Prostate gland (tissue), 2 donors: Measurements from ENCODE around the gene GALNTL6. TPM values are rescaled to one million over a fixed set of nuclear protein-coding genes. Genes with fewer than 3 reads are reported as not detected.
"Not testable (repeated sequence)": the region's sequence is repeated elsewhere in the genome, so short reads cannot be mapped to it uniquely, and the experiment has no call there.

Experiments
- DNase-seq: peaks from one replicate; pipeline ENCODE4 v3.0.0-alpha.2; 2019; ENCODE audit warnings: low spot score
- H3K27ac ChIP-seq, 2 donors: fragments of 200-600 bp; sonication (generic); 2 replicates each; pipeline ENCODE4 v1.5.1; 2017 to 2019
- H3K27me3 ChIP-seq: fragments of 200-600 bp; sonication (generic); replicated peaks from 2 replicates; pipeline ENCODE4 v1.5.1; 2019; ENCODE audit not compliant: insufficient read depth
- H3K36me3 ChIP-seq, 2 donors: fragments of 200-600 bp; sonication (generic); 1 replicate in 1 of 2; 2 replicates in 1 of 2; pipeline versions ENCODE4 v1.5.1 to v1.8.1; 2017 to 2019
- H3K4me1 ChIP-seq: fragments of 200-600 bp; sonication (generic); replicated peaks from 2 replicates; pipeline ENCODE4 v1.5.1; 2019
- H3K4me3 ChIP-seq, 2 donors: fragments of 200-600 bp; sonication (generic); 2 replicates each; pipeline ENCODE4 v1.5.1; 2017 to 2019
- H3K9me3 ChIP-seq: fragments of 200-600 bp; sonication (generic); 2 replicates; pipeline ENCODE4 v1.5.1; 2017
- POLR2A ChIP-seq: fragments of 450-650 bp; IDR thresholded peaks from one replicate; pipeline ENCODE4 v1.6.1; 2016; ENCODE audit warnings: antibody characterized with exemption, mild to moderate bottlenecking
- POLR2AphosphoS5 ChIP-seq: sonication (generic); formaldehyde crosslinking; IDR thresholded peaks from one replicate; pipeline ENCODE4 v1.6.1; 2017; ENCODE audit warnings: antibody characterized with exemption
- WGBS: methylation state at CpG from one replicate; pipeline ENCODE4 v1.1.5; 2018; 5-methylcytosine and 5-hydroxymethylcytosine counted together
- intact Hi-C: fragments of 100-400 bp; cut with DNase I; formaldehyde crosslinking; loops from one replicate; pipeline ENCODE4 v1.14.2; 2022
- total RNA-seq, 2 donors: library from RNA; depleted of rRNA; stranded (reverse); fragments of >200 nt; gene quantifications; one replicate each; pipeline ENCODE4 v1.1.0, GENCODE V29; 2016
- TF ChIP-seq, protein P1 (sequence below), 4 experiments: fragments of 200-600 bp in 2 of 4; fragments of 450-650 bp in 2 of 4; sonication (generic) in 2 of 4; IDR thresholded peaks; 1 replicate in 3 of 4; 2 replicates in 1 of 4; pipeline ENCODE4 v1.5.1; 2016 to 2019; ENCODE audit warnings: antibody characterized with exemption in 4 of 4, mild to moderate bottlenecking in 2 of 4, moderate library complexity in 2 of 4

GALNTL6 gene
- total RNA-seq, 2 donors from 2014 or later = 0.23 to 0.85 TPM

DNA sequence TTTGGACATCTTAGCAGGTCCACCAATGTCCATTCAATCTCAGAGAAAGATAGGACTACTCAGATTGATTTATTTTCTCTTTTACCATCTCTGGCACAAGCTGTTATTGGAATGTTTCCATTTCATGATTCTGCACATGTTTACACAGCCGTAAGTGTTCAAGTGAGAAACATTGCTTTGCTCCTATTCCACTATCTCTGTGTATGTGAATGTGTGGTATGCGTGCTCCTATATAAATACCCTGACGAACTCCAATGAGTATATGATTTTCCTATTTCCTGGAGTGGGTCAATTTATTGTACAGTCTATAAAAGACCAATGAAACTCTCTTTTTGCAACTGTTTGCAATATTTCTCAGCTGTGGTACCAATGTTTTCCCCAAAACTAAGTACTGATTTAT, 1134.4 kb downstream of the GALNTL6 start:
- Histone ChIP-seq H3K9me3 (no peaks in the 10 kb centered on the region), H3K27me3 (no peaks in the 10 kb centered on the region), H3K4me3 (no peak overlapping the region), H3K36me3 (no peaks in the 10 kb centered on the region), H3K4me1 (no peaks in the 10 kb centered on the region), H3K27ac (no peak overlapping the region)
- DNase-seq = no peak
- intact Hi-C loops = no loop called here
- TF ChIP-seq POLR2A (no peak), POLR2AphosphoS5 (no peak)
- TF ChIP-seq, protein P1, sequence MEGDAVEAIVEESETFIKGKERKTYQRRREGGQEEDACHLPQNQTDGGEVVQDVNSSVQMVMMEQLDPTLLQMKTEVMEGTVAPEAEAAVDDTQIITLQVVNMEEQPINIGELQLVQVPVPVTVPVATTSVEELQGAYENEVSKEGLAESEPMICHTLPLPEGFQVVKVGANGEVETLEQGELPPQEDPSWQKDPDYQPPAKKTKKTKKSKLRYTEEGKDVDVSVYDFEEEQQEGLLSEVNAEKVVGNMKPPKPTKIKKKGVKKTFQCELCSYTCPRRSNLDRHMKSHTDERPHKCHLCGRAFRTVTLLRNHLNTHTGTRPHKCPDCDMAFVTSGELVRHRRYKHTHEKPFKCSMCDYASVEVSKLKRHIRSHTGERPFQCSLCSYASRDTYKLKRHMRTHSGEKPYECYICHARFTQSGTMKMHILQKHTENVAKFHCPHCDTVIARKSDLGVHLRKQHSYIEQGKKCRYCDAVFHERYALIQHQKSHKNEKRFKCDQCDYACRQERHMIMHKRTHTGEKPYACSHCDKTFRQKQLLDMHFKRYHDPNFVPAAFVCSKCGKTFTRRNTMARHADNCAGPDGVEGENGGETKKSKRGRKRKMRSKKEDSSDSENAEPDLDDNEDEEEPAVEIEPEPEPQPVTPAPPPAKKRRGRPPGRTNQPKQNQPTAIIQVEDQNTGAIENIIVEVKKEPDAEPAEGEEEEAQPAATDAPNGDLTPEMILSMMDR (IDR thresholded peaks at IDR 0.05) = no peak
- WGBS = 25% methylated on average over 3 of the region's 3 CpGs

DNA sequence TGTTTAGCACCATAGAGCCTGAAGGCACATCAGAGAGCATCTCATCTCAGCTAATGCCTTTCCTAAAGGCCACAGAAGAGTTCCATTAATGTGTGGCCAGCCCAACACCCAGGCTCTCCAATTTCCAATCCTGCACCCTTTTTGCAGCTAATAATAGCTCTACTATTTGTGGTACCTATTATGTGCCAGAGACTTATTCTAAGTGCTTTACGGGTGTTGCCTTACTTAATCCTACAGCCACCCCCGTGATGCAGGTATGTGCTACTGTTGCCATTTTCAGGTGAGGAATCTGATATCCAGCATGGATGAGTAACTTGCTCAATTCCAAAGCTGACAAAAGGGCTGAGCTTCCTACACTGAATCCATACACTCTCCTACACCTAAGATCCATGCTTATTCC, 1137.8 kb downstream of the GALNTL6 start:
- Histone ChIP-seq H3K9me3 (no peaks in the 10 kb centered on the region), H3K36me3 (no peaks in the 10 kb centered on the region), H3K4me1 (no peaks in the 10 kb centered on the region), H3K27me3 (no peaks in the 10 kb centered on the region), H3K4me3 (no peak overlapping the region), H3K27ac (no peak overlapping the region)
- TF ChIP-seq POLR2A = no peak
- TF ChIP-seq, protein P1 (IDR thresholded peaks at IDR 0.05) = no peak
- no peak for TF ChIP-seq POLR2AphosphoS5
- DNase-seq = no peak
- intact Hi-C loops = no loop called here
- WGBS = 87% methylated on average over 2 of the region's 2 CpGs

DNA sequence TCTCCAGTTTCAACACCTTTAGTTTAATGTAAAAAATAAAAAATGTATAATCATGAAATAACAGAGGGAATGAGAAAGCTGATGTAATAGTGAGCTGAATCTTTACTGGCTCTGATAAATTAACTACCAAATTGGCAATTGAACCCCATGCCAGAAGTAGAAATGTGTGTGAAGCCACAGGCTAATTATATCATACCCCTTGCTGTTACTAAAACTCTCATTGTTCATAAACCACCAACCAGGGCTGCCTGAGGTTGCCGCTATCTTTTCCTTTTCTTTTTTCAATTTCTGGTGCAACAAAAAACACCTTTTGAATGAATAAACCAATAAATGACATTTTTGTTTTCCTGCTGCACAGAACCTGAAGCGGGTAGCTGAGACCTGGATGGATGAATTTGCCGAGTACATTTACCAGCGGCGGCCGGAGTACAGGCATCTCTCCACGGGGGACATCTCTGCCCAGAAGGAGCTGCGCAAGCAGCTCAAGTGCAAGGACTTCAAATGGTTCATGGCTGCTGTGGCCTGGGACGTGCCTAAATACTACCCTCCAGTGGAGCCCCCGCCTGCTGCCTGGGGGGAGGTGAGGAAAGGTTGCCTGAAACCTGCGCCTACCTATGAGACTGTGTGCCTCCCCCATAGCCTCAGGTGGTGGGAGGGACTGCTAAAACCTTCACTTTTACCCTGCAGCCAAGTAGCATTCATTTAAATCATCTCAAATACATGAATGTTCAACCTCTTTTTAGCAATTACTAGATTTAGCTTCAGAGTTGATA, 1138.7 kb downstream of the GALNTL6 start:
- intact Hi-C loops = no loop called here
- DNase-seq = no peak
- no peaks in the 10 kb centered on the region for H3K9me3 ChIP-seq
- H3K36me3 ChIP-seq = no peaks in the 10 kb centered on the region
- TF ChIP-seq, protein P1 (IDR thresholded peaks at IDR 0.05) = no peak
- no peak overlapping the region for H3K4me3 ChIP-seq
- H3K27me3 ChIP-seq = no peaks in the 10 kb centered on the region
- no peak overlapping the region for H3K27ac ChIP-seq
- H3K4me1 ChIP-seq = no peaks in the 10 kb centered on the region
- 91% methylated on average over 11 of the region's 11 CpGs for WGBS

DNA sequence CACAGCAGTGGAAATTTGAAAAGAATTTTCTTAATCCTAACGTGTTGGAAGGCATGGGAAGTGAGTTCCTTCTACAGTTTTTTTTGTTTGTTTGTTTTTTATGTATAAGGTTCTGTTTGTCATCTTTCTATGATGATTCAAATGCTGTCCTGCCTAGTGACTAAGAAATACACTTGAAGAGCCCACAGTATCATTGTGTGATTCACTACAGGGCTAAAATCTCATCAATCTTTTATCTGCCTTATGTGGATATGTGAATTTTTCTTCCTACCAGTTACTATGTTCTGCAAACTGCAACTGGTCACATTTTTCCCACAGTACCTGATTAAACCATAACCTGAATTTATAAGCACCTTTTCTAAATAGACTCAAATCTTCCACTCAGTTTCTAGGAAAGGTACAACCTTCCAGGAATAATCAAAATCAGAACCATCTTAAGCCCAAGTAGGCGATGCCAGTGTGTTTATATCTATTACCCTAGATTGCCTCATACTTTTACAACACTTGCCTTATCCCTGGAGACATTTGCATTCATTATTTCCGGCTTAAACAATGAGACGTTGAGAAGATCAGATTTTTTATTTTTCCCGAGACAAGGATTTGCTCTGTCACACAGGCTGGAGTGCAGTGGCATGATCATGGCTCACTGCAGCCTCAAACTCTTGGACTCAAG, 1140.8 kb downstream of the GALNTL6 start:
- Histone ChIP-seq H3K27me3 (no peaks in the 10 kb centered on the region), H3K4me3 (no peak overlapping the region)
- 85% methylated on average over 5 of the region's 5 CpGs for WGBS

DNA sequence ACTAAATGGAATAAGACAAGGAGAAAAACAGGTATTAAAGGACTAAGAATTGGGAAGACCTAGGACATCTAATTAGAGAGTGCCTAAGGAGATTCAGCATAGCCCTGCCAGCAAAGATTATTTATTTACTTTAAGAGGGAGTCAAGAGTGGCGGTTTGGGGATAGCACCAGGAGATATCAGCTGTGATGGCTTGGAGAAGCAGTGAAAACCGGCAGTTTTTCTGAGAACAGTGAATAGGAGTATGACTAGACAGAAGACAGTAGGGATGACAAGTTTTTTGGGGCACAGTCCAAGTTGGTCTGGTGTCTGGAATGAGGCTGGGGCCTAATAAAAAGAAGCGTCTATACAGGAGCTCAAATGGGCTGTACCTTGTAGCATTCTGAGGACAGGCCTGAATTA, 1143.1 kb downstream of the GALNTL6 start:
- H3K9me3 ChIP-seq, H3K4me3 ChIP-seq, H3K4me1 ChIP-seq, H3K27me3 ChIP-seq, intact Hi-C loops, H3K36me3 ChIP-seq, DNase-seq, H3K27ac ChIP-seq: not testable (repeated sequence)
- WGBS = 89% methylated on average over 3 of the region's 3 CpGs

More for the DNA sequence above, 1140.8 kb downstream of the GALNTL6 start:
- TF ChIP-seq POLR2A (no peak), POLR2AphosphoS5 (no peak)
- TF ChIP-seq, protein P1 (IDR thresholded peaks at IDR 0.05) = no peak
- no peak for DNase-seq
- intact Hi-C loops = no loop called here
- H3K4me1 ChIP-seq = no peaks in the 10 kb centered on the region
- no peaks in the 10 kb centered on the region for H3K36me3 ChIP-seq
- H3K9me3 ChIP-seq = no peaks in the 10 kb centered on the region
- H3K27ac ChIP-seq = no peak overlapping the region
